HUES6 (cell line): ENCODE data around the gene CCDC127.
"Not testable (repeated sequence)": the region's sequence is repeated elsewhere in the genome, so short reads cannot be mapped to it uniquely, and the experiment has no call there.

Experiments
- H3K27ac ChIP-seq: 2 replicates; pipeline ENCODE4 v1.7.0; 2013; ENCODE audit warnings: low read depth, mild to moderate bottlenecking, low read length, inconsistent platforms
- H3K27me3 ChIP-seq: 2 replicates; pipeline ENCODE4 v1.6.1; 2013; ENCODE audit warnings: low read length; ENCODE audit not compliant: control insufficient read depth, insufficient read depth
- H3K36me3 ChIP-seq: 2 replicates; pipeline ENCODE4 v1.6.1; 2013; ENCODE audit warnings: low read length; ENCODE audit not compliant: control insufficient read depth, insufficient read depth
- H3K4me1 ChIP-seq: 2 replicates; pipeline ENCODE4 v1.6.1; 2013; ENCODE audit warnings: low read length; ENCODE audit not compliant: control insufficient read depth, insufficient read depth
- H3K4me3 ChIP-seq: 2 replicates; pipeline ENCODE4 v1.5.1; 2013; ENCODE audit warnings: low read depth, low read length
- H3K9ac ChIP-seq: one replicate; pipeline ENCODE4 v1.6.1; 2013; ENCODE audit warnings: mild to moderate bottlenecking, low read length
- H3K9me3 ChIP-seq: 2 replicates; pipeline ENCODE4 v1.6.1; 2013; ENCODE audit warnings: low read depth, low read length; ENCODE audit not compliant: control insufficient read depth, insufficient read depth

The CCDC127 gene

DNA sequence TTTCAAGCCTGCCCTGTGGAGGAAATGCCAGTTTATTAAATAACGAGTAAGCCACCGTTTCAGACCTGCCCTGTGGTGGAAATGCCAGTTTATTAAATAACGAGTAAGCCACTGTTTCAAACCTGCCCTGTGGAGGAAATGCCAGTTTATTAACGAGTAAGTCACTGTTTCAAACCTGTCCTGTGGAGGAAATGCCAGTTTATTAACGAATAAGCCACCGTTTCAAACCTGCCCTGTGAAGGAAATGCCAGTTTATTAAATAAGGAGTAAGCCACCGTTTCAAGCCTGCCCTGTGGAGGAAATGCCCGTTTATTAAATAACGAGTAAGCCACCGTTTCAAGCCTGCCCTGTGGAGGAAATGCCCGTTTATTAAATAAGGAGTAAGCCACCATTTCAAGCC, 34.0 kb upstream of the CCDC127 start:
- not testable (repeated sequence) for H3K4me1 ChIP-seq, H3K27me3 ChIP-seq, H3K4me3 ChIP-seq, H3K9ac ChIP-seq, H3K27ac ChIP-seq
- Histone ChIP-seq H3K9me3 (peaks cover 13% of the 10 kb centered on the region; the same call in 1 of the 2 replicates), H3K36me3 (peaks cover 81% of the 10 kb centered on the region)

DNA sequence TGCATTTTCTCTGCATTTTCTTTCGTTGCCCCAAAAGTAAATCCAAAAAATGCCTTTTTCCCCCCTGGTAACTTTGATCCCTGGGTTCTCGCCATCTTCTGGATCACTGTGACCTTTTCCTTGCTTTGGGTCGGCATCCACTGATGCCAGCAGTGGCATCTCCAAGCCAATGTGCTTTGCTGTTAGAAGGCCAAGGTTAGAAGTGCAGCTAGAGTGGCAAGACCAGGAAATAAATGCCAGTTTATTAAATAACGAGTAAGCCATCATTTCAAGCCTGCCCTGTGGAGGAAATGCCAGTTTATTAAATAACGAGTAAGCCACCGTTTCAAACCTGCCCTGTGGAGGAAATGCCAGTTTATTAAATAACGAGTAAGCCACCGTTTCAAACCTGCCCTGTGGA, 33.6 kb upstream of the CCDC127 start:
- not testable (repeated sequence) for H3K9ac ChIP-seq, H3K4me3 ChIP-seq

DNA sequence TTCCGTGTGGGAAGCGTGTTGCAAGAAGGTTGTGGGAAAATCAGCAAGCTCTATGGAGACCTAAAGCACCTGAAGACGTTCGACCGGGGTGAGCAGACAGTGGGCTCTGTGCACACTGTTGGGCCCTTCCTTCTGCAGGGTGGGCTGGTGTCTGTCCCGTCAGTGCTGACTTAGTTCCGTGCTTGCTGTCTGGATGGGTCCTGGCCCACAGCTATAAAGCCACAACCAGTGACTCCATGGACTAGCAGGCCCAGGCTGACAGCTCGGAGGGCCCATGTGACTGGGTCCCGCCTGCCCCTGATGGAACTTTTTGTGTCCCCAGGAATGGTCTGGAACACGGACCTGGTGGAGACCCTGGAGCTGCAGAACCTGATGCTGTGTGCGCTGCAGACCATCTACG, 33.1 kb upstream of the CCDC127 start:
- not testable (repeated sequence) for H3K4me1 ChIP-seq, H3K4me3 ChIP-seq, H3K27me3 ChIP-seq, H3K9ac ChIP-seq, H3K27ac ChIP-seq
- Histone ChIP-seq H3K9me3 (peaks cover 13% of the 10 kb centered on the region; the same call in 1 of the 2 replicates), H3K36me3 (peaks cover 78% of the 10 kb centered on the region)

More for the DNA sequence above, 33.6 kb upstream of the CCDC127 start:
- peaks cover 79% of the 10 kb centered on the region for H3K36me3 ChIP-seq
- not testable (repeated sequence) for H3K27ac ChIP-seq, H3K27me3 ChIP-seq, H3K4me1 ChIP-seq
- H3K9me3 ChIP-seq = peaks cover 13% of the 10 kb centered on the region; the same call in 1 of the 2 replicates

- H3K27ac ChIP-seq, H3K27me3 ChIP-seq, H3K4me1 ChIP-seq, H3K9ac ChIP-seq, H3K4me3 ChIP-seq: not testable (repeated sequence)
- Histone ChIP-seq H3K9me3 (peaks cover 13% of the 10 kb centered on the region; the same call in 1 of the 2 replicates), H3K36me3 (peaks cover 81% of the 10 kb centered on the region)
Measured at GRCh38 chr5:250396-250795, 32.4 kb upstream of the CCDC127 start.

DNA sequence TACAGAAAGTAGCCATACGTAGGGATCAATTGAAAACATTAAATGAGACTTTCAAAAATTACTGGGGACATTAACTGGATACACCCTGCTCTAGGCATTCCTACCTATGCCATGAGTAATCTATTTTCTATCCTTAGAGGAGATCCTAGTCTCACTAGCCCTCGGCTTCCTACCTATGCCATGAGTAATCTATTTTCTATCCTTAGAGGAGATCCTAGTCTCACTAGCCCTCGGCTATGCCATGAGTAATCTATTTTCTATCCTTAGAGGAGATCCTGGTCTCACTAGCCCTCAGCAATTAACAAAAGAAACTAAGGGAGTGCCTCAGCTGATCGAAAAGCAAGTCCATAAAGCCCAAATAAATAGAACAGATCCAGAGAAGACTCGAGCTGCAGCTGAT, 27.8 kb upstream of the CCDC127 start:
- peaks cover 84% of the 10 kb centered on the region for H3K36me3 ChIP-seq

GRCh38 chr5:243683-244367, 25.9 kb upstream of the CCDC127 start:
- not testable (repeated sequence) for H3K27me3 ChIP-seq, H3K9ac ChIP-seq, H3K4me1 ChIP-seq, H3K4me3 ChIP-seq, H3K27ac ChIP-seq
- peaks cover 27% of the 10 kb centered on the region for H3K9me3 ChIP-seq
- H3K36me3 ChIP-seq = peaks cover 84% of the 10 kb centered on the region

More for the DNA sequence above, 27.8 kb upstream of the CCDC127 start:
- H3K9me3 ChIP-seq = peaks cover 33% of the 10 kb centered on the region
- H3K27me3 ChIP-seq, H3K4me3 ChIP-seq, H3K9ac ChIP-seq, H3K27ac ChIP-seq, H3K4me1 ChIP-seq: not testable (repeated sequence)

DNA sequence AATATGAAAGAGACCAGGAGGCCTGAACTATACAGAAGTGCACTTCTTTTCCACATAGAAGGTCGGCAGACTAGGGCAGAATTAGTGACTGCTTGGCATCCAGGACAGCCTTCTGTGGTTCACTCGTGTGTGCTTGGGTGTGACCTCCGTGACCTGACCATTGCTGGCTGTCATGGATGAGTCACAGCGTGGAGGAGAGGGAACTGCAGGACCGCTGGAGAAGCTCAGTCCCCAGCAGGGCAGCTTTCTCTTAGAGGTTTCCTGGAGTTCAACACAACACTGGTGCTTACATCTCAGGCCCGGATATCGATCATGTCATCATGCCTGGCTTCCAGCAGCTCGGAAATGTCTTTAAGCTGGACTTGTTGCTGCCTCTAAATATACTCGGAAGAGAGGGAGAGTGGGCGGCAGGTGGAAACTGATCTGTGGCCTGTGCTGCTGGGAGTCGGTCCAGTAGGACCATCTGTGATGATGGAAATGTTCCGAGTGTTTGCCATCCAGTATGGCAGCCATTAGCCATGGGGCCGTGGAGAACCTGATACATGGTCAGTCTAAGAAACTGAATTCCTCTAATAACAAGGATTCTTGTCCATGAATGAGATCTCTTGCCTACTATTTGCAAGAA, 23.2 kb upstream of the CCDC127 start:
- H3K27ac ChIP-seq, H3K4me3 ChIP-seq, H3K9ac ChIP-seq, H3K4me1 ChIP-seq, H3K27me3 ChIP-seq: not testable (repeated sequence)
- Histone ChIP-seq H3K36me3 (peaks cover 79% of the 10 kb centered on the region), H3K9me3 (peaks cover 20% of the 10 kb centered on the region)

DNA sequence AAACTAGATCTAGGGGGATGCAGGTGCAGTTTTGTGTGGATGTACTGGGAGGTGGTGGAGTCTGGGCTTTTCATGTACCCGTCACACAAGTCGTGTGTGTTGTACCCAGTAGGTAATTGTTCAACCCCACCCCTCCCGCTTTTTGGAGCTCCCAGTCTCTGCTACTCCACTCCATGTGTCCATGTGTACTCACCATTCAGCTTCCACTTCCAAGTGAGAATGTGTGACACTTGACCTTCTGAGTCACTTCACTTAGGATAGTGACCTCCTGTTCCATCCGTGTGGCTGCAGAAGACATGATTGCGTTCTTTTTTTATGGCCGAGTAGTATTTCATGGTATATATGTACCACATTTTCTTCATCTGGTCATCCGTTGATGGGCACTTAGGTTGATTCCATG, 22.6 kb upstream of the CCDC127 start:
- not testable (repeated sequence) for H3K27me3 ChIP-seq, H3K9ac ChIP-seq, H3K4me3 ChIP-seq, H3K4me1 ChIP-seq, H3K27ac ChIP-seq
- Histone ChIP-seq H3K36me3 (peaks cover 75% of the 10 kb centered on the region), H3K9me3 (peaks cover 20% of the 10 kb centered on the region)

DNA sequence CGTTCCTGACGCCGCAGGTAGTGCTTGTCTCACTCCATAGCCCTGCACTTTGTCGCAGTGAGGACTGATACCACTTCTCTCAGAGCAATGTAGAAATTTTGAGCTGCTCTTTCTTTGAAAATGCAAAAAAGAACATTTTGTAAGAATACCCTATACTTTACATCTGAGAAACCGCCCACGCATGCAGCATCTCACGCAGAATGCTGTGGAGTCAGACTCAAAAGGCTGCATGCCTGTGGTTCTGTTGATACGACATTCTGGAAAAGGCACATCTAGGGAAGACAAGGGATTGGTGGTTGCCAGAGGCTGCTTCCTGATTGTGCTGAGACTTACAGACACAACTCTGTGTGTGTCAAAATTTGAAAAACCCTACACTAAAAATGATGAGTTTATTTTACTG, 20.0 kb upstream of the CCDC127 start:
- not testable (repeated sequence) for H3K27ac ChIP-seq, H3K4me1 ChIP-seq, H3K9ac ChIP-seq, H3K27me3 ChIP-seq, H3K4me3 ChIP-seq
- Histone ChIP-seq H3K36me3 (peaks cover 81% of the 10 kb centered on the region), H3K9me3 (peaks cover 20% of the 10 kb centered on the region)

DNA sequence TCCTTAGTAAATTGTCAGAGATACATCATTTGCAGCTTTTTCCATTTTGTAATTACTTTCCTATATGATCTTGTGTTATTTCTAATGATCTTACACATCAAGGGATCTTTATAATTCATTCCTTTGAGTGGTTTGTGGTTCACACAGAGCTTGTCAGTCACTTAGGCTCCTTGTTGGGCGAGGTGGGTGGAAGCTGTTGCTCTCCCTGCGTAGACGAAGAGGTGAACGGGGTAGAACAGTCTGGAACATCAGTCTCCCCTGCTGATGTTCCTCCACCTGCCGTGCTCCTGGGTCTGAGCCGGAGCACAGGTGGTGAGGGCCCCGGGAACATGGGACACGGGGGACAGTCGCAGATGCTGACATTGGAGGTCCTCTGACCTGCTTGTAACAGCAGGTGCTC, 17.6 kb upstream of the CCDC127 start:
- H3K9me3 ChIP-seq, H3K4me3 ChIP-seq, H3K4me1 ChIP-seq, H3K27me3 ChIP-seq, H3K9ac ChIP-seq, H3K27ac ChIP-seq: not testable (repeated sequence)
- peaks cover 74% of the 10 kb centered on the region for H3K36me3 ChIP-seq

DNA sequence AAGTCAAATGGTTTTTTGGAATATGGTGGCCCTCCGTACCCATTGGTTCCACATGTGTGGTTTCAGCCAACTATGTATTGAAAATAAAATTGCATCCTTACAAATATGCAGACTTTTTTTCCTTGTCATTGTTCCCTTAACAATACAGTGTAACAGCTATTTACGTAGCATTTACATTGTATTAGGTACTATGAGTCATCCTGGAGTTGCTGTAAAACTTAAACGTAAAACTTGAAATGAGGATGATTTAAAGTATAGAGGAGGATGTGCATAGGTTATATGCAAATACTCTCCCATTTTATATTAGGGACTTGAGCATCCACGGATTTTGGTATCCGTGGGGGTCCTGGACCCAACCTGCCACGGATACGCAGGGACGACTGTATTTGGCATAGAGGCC, 16.5 kb upstream of the CCDC127 start:
- Histone ChIP-seq H3K9ac (no peak overlapping the region), H3K27ac (no peak overlapping the region), H3K4me3 (no peak overlapping the region), H3K27me3 (no peaks in the 10 kb centered on the region), H3K9me3 (no peaks in the 10 kb centered on the region), H3K4me1 (peaks cover 6% of the 10 kb centered on the region; the same call in 1 of the 2 replicates), H3K36me3 (peaks cover 74% of the 10 kb centered on the region)
